Lower lobe of right lung (tissue), 2 donors: ENCODE data around the gene PAK1. TPM values are rescaled to one million over a fixed set of nuclear protein-coding genes. Genes with fewer than 3 reads are reported as not detected.

ENCODE experiments used
- ATAC-seq, 2 donors: fragments of 200-7000 bp; cut with Tn5 transposase; one replicate each; pipeline ENCODE4 v1.9.1; 2020 to 2022; ENCODE audit warnings: mild to moderate bottlenecking in 2 of 2, moderate library complexity in 2 of 2
- DNase-seq: peaks from one replicate; pipeline ENCODE4 v3.0.0-alpha.2; 2020
- H3K27ac ChIP-seq: fragments of 200-600 bp; one replicate; pipeline ENCODE4 v1.8.0; 2022
- H3K27me3 ChIP-seq: fragments of 200-600 bp; one replicate; pipeline ENCODE4 v1.8.0; 2022; ENCODE audit warnings: low read depth
- H3K36me3 ChIP-seq: fragments of 200-600 bp; one replicate; pipeline ENCODE4 v1.8.0; 2022; ENCODE audit warnings: mild to moderate bottlenecking
- H3K4me1 ChIP-seq: fragments of 200-600 bp; one replicate; pipeline ENCODE4 v1.8.0; 2022
- H3K4me3 ChIP-seq: fragments of 200-600 bp; one replicate; pipeline ENCODE4 v1.8.0; 2022; ENCODE audit warnings: mild to moderate bottlenecking
- H3K9me3 ChIP-seq: fragments of 200-600 bp; one replicate; pipeline ENCODE4 v1.8.0; 2022
- intact Hi-C: fragments of 100-400 bp; cut with DNase I; formaldehyde crosslinking; loops from one replicate; pipeline ENCODE4 v1.11.0; 2022
- total RNA-seq: library from RNA; stranded (reverse); fragmentation: NEBNext Ultra II Directional; extraction: Animal tissue kit (Norgen Biotek cat#: 25700); gene quantifications from one replicate; pipeline ENCODE4 v1.2.1, GENCODE V29; 2021
- TF ChIP-seq, protein P1 (sequence below): fragments of 200-600 bp; IDR thresholded peaks from one replicate; pipeline ENCODE4 v1.8.0; 2022; ENCODE audit warnings: antibody characterized with exemption, mild to moderate bottlenecking
- donor health status: DM: no; HTN: yes; CAD: no; lungs with severe emphysema.

PAK1 gene
- total RNA-seq, 1 donor from 2014 or later = 40.6 TPM

GRCh38 chr11:77508019-77508418 lies 34.1 kb upstream of the PAK1 start:
- Histone ChIP-seq H3K9me3 (no peaks in the 10 kb centered on the region), H3K27ac (no peak overlapping the region), H3K36me3 (no peaks in the 10 kb centered on the region), H3K4me1 (peaks cover 4% of the 10 kb centered on the region), H3K27me3 (no peaks in the 10 kb centered on the region), H3K4me3 (no peak overlapping the region)
- DNase-seq = no peak
- TF ChIP-seq, protein P1, sequence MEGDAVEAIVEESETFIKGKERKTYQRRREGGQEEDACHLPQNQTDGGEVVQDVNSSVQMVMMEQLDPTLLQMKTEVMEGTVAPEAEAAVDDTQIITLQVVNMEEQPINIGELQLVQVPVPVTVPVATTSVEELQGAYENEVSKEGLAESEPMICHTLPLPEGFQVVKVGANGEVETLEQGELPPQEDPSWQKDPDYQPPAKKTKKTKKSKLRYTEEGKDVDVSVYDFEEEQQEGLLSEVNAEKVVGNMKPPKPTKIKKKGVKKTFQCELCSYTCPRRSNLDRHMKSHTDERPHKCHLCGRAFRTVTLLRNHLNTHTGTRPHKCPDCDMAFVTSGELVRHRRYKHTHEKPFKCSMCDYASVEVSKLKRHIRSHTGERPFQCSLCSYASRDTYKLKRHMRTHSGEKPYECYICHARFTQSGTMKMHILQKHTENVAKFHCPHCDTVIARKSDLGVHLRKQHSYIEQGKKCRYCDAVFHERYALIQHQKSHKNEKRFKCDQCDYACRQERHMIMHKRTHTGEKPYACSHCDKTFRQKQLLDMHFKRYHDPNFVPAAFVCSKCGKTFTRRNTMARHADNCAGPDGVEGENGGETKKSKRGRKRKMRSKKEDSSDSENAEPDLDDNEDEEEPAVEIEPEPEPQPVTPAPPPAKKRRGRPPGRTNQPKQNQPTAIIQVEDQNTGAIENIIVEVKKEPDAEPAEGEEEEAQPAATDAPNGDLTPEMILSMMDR = no peak
- no peak for ATAC-seq
- intact Hi-C loops = no loop called here

GRCh38 chr11:77506857-77507256 lies 33.0 kb upstream of the PAK1 start:
- ATAC-seq (no peak), DNase-seq (no peak)
- peaks cover 7% of the 10 kb centered on the region for H3K4me1 ChIP-seq
- no peak overlapping the region for H3K27ac ChIP-seq
- intact Hi-C loops = no loop called here
- TF ChIP-seq, protein P1 = no peak
- H3K36me3 ChIP-seq = no peaks in the 10 kb centered on the region
- no peaks in the 10 kb centered on the region for H3K27me3 ChIP-seq
- H3K4me3 ChIP-seq = no peak overlapping the region
- H3K9me3 ChIP-seq = no peaks in the 10 kb centered on the region

DNA sequence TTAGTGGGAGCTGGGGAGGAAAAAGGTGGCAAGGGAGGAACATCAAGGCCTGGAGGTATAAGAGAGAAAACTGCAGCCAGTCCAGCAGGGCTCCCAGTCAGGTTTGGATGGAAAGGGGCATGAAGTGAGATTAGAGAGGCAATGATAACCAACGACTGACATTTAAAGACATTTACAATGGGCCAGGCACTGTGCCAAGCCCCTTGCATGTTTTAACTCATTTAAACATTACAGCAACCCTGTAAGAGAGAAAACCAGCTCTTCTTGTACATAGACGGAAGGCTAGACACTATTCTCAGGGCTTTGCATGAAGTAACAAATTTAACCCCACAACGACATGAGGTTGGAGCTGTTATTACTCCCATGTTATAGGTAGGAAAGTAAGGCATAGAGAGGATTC lies 32.1 kb upstream of the PAK1 start:
- no peaks in the 10 kb centered on the region for H3K9me3 ChIP-seq
- intact Hi-C loops = no loop called here
- no peak overlapping the region for H3K27ac ChIP-seq
- H3K27me3 ChIP-seq = no peaks in the 10 kb centered on the region
- no peak for ATAC-seq
- DNase-seq = no peak
- no peaks in the 10 kb centered on the region for H3K36me3 ChIP-seq
- H3K4me3 ChIP-seq = no peak overlapping the region
- peaks cover 4% of the 10 kb centered on the region for H3K4me1 ChIP-seq
- TF ChIP-seq, protein P1 = no peak

GRCh38 chr11:77503006-77503405 lies 29.1 kb upstream of the PAK1 start:
- TF ChIP-seq, protein P1 = no peak
- no peak for ATAC-seq
- no peaks in the 10 kb centered on the region for H3K9me3 ChIP-seq
- intact Hi-C loops = no loop called here
- no peaks in the 10 kb centered on the region for H3K36me3 ChIP-seq
- peaks cover 4% of the 10 kb centered on the region for H3K4me1 ChIP-seq
- H3K27ac ChIP-seq = no peak overlapping the region
- no peaks in the 10 kb centered on the region for H3K27me3 ChIP-seq
- no peak for DNase-seq
- no peak overlapping the region for H3K4me3 ChIP-seq

GRCh38 chr11:77502346-77502905 lies 28.5 kb upstream of the PAK1 start:
- Histone ChIP-seq H3K4me3 (no peak overlapping the region), H3K27me3 (no peaks in the 10 kb centered on the region), H3K9me3 (no peaks in the 10 kb centered on the region), H3K27ac (no peak overlapping the region), H3K36me3 (no peaks in the 10 kb centered on the region), H3K4me1 (peaks cover 4% of the 10 kb centered on the region)
- intact Hi-C loops = no loop called here
- no peak for ATAC-seq
- TF ChIP-seq, protein P1 = no peak
- DNase-seq = no peak
